ENCODE results near the gene KANSL1.
"Not testable (repeated sequence)": the region's sequence is repeated elsewhere in the genome, so short reads cannot be mapped to it uniquely, and the experiment has no call there.

The KANSL1 gene

GRCh38 chr17:46109603-46110189 is 83.5 kb downstream of the KANSL1 start:
- TF ChIP-seq, protein P1, sequence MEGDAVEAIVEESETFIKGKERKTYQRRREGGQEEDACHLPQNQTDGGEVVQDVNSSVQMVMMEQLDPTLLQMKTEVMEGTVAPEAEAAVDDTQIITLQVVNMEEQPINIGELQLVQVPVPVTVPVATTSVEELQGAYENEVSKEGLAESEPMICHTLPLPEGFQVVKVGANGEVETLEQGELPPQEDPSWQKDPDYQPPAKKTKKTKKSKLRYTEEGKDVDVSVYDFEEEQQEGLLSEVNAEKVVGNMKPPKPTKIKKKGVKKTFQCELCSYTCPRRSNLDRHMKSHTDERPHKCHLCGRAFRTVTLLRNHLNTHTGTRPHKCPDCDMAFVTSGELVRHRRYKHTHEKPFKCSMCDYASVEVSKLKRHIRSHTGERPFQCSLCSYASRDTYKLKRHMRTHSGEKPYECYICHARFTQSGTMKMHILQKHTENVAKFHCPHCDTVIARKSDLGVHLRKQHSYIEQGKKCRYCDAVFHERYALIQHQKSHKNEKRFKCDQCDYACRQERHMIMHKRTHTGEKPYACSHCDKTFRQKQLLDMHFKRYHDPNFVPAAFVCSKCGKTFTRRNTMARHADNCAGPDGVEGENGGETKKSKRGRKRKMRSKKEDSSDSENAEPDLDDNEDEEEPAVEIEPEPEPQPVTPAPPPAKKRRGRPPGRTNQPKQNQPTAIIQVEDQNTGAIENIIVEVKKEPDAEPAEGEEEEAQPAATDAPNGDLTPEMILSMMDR (conservative IDR thresholded peaks at IDR 0.05; ENCODE audit: low read length) = no peak
- H3K4me3 ChIP-seq (ENCODE audit: low read length) = no peak overlapping the region
- DNase-seq (ENCODE audit: low read depth) = no peak

- TF ChIP-seq, protein P1 (conservative IDR thresholded peaks at IDR 0.05; ENCODE audit: low read length) = no peak
- H3K4me3 ChIP-seq (ENCODE audit: low read length) = no peak overlapping the region
- no peak for DNase-seq (ENCODE audit: low read depth)
Measured at GRCh38 chr17:46108550-46109110, 84.6 kb downstream of the KANSL1 start.

DNA sequence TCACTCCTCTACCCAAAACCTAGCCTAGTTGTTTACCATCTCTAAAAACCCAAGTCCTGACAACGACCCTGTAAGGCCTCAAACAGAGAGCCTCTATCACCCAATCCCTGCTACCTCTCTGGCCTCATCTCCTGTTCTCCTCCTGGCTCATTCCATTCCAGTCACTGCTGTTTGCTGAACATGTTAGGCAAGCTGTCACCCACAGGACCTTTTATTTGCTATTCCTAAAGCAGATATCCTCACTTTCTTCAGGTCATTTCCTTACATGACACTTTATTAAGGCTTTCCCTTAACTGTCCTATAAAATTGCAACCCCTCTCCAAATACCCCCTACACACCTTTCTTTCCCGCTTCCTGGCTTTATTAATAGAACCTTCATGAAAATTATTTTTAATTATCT is 85.1 kb downstream of the KANSL1 start:
- TF ChIP-seq, protein P1 (conservative IDR thresholded peaks at IDR 0.05; ENCODE audit: low read length) = no peak
- H3K4me3 ChIP-seq (ENCODE audit: low read length) = no peak overlapping the region
- DNase-seq (ENCODE audit: low read depth) = no peak

- TF ChIP-seq, protein P1 (conservative IDR thresholded peaks at IDR 0.05; ENCODE audit: low read length) = no peak
- DNase-seq (ENCODE audit: low read depth) = no peak
- H3K4me3 ChIP-seq (ENCODE audit: low read length) = no peak overlapping the region
Measured at GRCh38 chr17:46106966-46107644, 86.1 kb downstream of the KANSL1 start.

DNA sequence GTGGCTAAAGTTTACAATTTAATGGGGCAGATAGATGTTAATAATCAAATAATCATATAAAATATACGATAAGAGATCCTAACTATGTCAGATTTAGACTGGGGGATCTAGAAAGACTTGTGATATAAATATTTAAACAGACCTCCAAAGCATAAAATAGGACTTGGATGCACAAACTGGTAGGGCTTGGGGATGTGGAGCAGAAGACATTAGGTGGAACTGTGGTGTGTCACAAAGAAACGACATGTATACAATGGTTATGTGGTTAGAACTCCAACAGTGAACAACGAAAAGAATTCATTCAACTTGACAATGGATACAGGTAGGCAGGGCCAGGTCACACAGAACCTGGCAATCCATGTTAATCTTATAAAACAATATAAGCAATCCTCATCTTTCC is 90.4 kb downstream of the KANSL1 start:
- not testable (repeated sequence) for H3K4me3 ChIP-seq (ENCODE audit: low read length); DNase-seq (ENCODE audit: low read depth)

- not testable (repeated sequence) for DNase-seq (ENCODE audit: low read depth); H3K4me3 ChIP-seq (ENCODE audit: low read length)
Measured at GRCh38 chr17:46101785-46102617, 91.2 kb downstream of the KANSL1 start.

DNA sequence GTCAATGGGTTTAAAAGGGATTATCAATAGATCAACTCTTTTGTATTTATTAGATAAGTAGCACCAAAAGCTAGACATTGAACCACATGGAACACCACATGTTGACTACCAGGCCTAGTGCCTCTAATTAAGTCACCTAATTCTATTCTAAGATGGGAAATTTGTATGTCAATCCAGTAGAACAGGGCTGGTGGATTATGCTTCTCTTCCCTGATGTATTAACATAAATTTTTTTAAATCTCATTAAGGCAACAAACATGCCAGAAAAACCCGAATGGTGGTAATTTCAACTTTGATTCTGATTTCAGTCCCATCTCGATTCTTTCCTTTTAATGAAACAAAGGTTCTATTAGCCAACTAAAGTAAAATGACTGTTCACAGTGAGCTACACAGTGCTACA is 92.6 kb downstream of the KANSL1 start:
- no peak overlapping the region for H3K4me3 ChIP-seq (ENCODE audit: low read length)
- no peak for DNase-seq (ENCODE audit: low read depth)
- TF ChIP-seq, protein P1 (conservative IDR thresholded peaks at IDR 0.05; ENCODE audit: low read length) = no peak

Data from AG10803 (cell line).